Endothelial cell (in vitro differentiated cells): ENCODE data around the gene TPI1. TPM values are rescaled to one million over a fixed set of nuclear protein-coding genes. Genes with fewer than 3 reads are reported as not detected.
"Not testable (repeated sequence)": the region's sequence is repeated elsewhere in the genome, so short reads cannot be mapped to it uniquely, and the experiment has no call there.

Experiments used
- DNase-seq: peaks from one replicate; pipeline ENCODE4 v3.0.0; 2021; ENCODE audit warnings: low spot score
- H3K27ac Mint-ChIP-seq: one replicate; pipeline ENCODE4 v1.8.0; 2021; ENCODE audit warnings: mixed read lengths, inconsistent platforms; ENCODE audit not compliant: unreplicated experiment
- H3K27me3 Mint-ChIP-seq: one replicate; pipeline ENCODE4 v1.8.0; 2021; ENCODE audit warnings: mild to moderate bottlenecking, moderate library complexity, mixed read lengths, inconsistent platforms; ENCODE audit not compliant: unreplicated experiment
- H3K36me3 Mint-ChIP-seq: one replicate; pipeline ENCODE4 v1.8.0; 2021; ENCODE audit warnings: mild to moderate bottlenecking, low read depth, mixed read lengths, inconsistent platforms; ENCODE audit not compliant: unreplicated experiment
- H3K4me1 Mint-ChIP-seq: one replicate; pipeline ENCODE4 v1.8.0; 2021; ENCODE audit warnings: mild to moderate bottlenecking, mixed read lengths, inconsistent platforms; ENCODE audit not compliant: unreplicated experiment
- H3K4me3 Mint-ChIP-seq: one replicate; pipeline ENCODE4 v1.8.0; 2021; ENCODE audit warnings: mild to moderate bottlenecking, mixed read lengths, inconsistent platforms; ENCODE audit not compliant: unreplicated experiment
- H3K9me3 Mint-ChIP-seq: one replicate; pipeline ENCODE4 v1.8.0; 2021; ENCODE audit warnings: mixed read lengths, inconsistent platforms; ENCODE audit not compliant: unreplicated experiment
- total RNA-seq: library from RNA; stranded (reverse); fragmentation: NEBNext Ultra II Directional; extraction: Animal tissue kit (Norgen Biotek cat#: 25700); gene quantifications from one replicate; pipeline ENCODE4 v1.2.1, GENCODE V29; 2021; ENCODE audit not compliant: unreplicated experiment
- TF ChIP-seq, protein P1 (sequence below): fragments of 200-600 bp; sonication (generic); IDR thresholded peaks from one replicate; pipeline ENCODE4 v1.5.0; 2021; ENCODE audit warnings: antibody characterized with exemption; ENCODE audit not compliant: unreplicated experiment

The TPI1 gene
- total RNA-seq, 1 donor from 2014 or later, result 356 TPM

DNA sequence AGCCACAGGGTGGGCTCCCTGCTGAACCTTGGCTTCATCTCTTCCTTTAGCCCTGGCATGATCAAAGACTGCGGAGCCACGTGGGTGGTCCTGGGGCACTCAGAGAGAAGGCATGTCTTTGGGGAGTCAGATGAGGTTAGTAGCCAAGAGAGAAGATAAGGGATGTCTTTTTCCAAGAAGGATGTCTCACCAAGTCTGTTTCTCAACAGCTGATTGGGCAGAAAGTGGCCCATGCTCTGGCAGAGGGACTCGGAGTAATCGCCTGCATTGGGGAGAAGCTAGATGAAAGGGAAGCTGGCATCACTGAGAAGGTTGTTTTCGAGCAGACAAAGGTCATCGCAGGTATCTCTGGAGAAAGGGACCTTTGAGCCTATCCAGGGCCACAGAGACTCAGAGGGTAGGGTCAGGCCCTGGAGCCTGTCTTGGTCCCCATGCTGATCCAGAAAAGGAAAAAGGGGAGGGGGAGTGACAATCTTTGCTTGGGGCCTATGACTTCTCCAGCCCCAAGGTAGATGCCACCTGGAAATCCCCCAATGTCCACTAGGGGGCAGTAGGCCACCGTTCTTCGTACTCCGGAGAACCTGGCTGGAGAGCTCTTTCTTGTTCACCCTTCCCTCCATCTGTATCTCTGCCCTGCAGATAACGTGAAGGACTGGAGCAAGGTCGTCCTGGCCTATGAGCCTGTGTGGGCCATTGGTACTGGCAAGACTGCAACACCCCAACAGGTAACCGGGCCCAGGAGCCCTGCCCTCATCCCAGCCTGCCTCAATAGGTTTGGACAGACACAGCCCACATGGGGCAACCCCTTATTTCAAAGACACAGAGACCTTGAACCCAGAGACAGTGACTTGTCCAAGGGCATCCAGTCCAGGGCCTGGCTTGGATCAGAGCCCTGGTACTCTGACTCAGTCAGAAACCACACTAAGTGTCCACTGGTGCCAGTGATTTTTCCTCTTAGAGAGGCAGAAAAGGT, 2.0 kb downstream of the TPI1 start:
- Mint-ChIP-seq H3K36me3 (peaks cover 44% of the 10 kb centered on the region), H3K4me3 (peak overlapping the region; percentile 92), H3K27me3 (peaks cover 19% of the 10 kb centered on the region), H3K4me1 (peaks cover 33% of the 10 kb centered on the region), H3K27ac (peak overlapping the region; percentile 18), H3K9me3 (no peaks in the 10 kb centered on the region)
- TF ChIP-seq, protein P1, sequence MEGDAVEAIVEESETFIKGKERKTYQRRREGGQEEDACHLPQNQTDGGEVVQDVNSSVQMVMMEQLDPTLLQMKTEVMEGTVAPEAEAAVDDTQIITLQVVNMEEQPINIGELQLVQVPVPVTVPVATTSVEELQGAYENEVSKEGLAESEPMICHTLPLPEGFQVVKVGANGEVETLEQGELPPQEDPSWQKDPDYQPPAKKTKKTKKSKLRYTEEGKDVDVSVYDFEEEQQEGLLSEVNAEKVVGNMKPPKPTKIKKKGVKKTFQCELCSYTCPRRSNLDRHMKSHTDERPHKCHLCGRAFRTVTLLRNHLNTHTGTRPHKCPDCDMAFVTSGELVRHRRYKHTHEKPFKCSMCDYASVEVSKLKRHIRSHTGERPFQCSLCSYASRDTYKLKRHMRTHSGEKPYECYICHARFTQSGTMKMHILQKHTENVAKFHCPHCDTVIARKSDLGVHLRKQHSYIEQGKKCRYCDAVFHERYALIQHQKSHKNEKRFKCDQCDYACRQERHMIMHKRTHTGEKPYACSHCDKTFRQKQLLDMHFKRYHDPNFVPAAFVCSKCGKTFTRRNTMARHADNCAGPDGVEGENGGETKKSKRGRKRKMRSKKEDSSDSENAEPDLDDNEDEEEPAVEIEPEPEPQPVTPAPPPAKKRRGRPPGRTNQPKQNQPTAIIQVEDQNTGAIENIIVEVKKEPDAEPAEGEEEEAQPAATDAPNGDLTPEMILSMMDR, result peak; percentile 91
- DNase-seq, result peak; percentile 86

- DNase-seq, H3K27ac Mint-ChIP-seq, H3K9me3 Mint-ChIP-seq: not testable (repeated sequence)
- H3K27me3 Mint-ChIP-seq, result peaks cover 17% of the 10 kb centered on the region
- peaks cover 33% of the 10 kb centered on the region for H3K4me1 Mint-ChIP-seq
- H3K36me3 Mint-ChIP-seq, result peaks cover 38% of the 10 kb centered on the region
- H3K4me3 Mint-ChIP-seq, result peak overlapping the region; percentile 32
Measured at GRCh38 chr12:6870304-6870703, 3.0 kb downstream of the TPI1 start.

DNA sequence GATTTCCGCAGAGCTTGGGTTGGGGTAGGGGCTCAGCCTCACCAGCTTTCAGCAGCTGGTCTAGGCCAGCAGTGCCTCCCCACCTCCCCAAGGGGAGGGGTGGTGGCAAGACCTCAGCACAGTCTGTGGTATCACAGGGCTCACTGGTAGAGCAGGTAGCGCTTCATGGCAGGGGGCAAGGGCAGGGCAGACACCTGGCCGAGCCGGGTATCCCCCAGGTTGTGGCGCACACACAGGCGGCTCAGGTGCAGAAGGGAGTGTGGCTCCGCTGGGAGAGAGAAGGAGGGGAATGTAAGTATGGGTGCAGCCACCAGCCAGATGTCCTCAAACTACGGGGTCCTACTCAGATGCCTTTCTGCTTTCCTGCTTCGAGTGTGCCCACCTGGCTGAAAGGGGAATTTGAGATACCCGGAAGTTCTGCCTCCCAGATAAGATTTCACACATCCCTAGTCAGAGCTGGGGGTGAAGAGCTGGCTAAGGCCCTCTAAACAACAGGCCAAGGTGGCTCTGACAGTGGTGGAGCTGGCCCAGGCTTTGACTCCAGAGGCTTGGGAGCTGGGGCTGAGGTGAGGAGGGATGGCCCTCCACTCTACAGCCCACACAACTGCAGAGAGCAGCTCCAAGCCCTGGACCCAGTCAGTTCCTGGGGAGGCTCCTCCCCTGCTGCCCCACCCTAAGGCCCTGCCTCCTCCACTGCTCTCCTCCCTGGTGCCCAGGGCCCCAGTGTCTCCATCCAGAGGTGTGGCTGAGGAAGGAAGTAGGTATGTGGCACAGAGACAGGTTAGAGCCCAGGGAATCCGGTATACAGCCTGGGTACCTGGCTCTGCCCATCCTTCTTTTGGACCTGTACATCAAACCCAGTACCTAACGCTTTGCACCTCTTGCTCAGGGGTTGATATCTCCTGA, 4.0 kb downstream of the TPI1 start:
- no peaks in the 10 kb centered on the region for H3K9me3 Mint-ChIP-seq
- peaks cover 33% of the 10 kb centered on the region for H3K4me1 Mint-ChIP-seq
- H3K27me3 Mint-ChIP-seq, result peaks cover 14% of the 10 kb centered on the region
- H3K36me3 Mint-ChIP-seq, result peaks cover 35% of the 10 kb centered on the region
- TF ChIP-seq, protein P1, result no peak
- DNase-seq, result no peak
- no peak overlapping the region for H3K27ac Mint-ChIP-seq
- peak overlapping the region; percentile 94 for H3K4me3 Mint-ChIP-seq

DNA sequence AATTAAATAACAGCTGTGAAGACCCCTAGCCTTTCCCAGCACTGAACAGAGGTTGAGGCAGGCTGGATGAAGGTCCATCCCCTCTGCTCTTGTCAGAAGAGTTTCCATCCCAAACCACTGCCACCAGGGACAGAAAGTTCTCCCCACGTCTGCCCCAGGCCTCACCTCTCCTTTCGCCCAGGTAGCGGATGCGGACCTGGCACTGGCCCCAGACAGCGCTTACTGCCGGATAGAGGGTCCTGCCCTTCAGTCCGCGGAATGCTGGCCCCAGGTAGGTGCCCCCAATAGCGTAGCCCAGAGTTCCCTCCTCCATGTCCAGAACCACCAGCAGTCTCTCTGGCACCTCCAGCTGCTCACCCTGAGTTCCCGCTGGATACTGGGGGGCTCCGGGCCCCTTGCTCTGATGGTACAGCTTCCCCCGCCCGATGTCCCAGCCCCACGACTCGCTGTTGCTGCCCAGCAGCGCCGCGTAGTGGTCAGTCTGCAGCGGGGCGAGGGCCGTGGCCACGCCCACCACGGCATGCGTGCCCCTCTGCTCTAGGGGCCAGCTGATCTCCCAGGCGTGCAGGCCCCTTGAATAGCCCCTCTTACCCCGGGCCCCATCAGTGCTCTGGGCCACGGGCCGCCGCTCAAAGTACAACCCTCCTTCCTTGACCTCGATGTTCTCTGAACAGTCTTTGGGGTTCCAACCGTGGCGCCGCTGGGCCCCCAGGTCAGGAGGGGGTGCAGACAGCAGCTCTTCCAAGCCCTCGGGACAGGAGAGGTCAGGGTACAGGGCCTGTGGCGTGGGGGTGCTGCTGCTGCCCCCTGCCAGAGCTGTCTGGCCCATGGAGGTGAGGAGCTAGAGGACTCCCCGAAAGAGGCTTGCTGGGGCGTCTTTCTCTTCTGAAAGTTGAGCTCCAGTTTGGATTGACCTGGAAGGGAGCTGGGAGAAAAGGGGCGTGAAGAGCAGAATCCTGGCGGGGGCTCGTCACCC, 5.0 kb downstream of the TPI1 start:
- Mint-ChIP-seq H3K36me3 (peaks cover 31% of the 10 kb centered on the region), H3K27ac (peak overlapping the region; percentile 24), H3K9me3 (no peaks in the 10 kb centered on the region), H3K4me1 (peaks cover 30% of the 10 kb centered on the region), H3K27me3 (peaks cover 15% of the 10 kb centered on the region), H3K4me3 (peak overlapping the region; percentile 94)
- peak; percentile 95 for DNase-seq
- TF ChIP-seq, protein P1, result peak; percentile 78
